IPS DF 6.9 (cell line): ENCODE results near the gene UBN1.

Source experiments
- DNase-seq: peaks from one replicate; pipeline ENCODE4 v3.0.0-alpha.2; 2013; ENCODE audit warnings: low read depth, low spot score
- H3K27ac ChIP-seq: one replicate; pipeline ENCODE4 v1.5.1; 2013; ENCODE audit warnings: low read length, control low read depth
- H3K27me3 ChIP-seq: 2 replicates; pipeline ENCODE4 v1.6.1; 2013; ENCODE audit warnings: mild to moderate bottlenecking, low read length; ENCODE audit not compliant: control insufficient read depth, insufficient read depth
- H3K36me3 ChIP-seq: 2 replicates; pipeline ENCODE4 v1.6.1; 2013; ENCODE audit warnings: low read length; ENCODE audit not compliant: control insufficient read depth, insufficient read depth
- H3K4me1 ChIP-seq: 2 replicates; pipeline ENCODE4 v1.6.1; 2013; ENCODE audit warnings: low read length; ENCODE audit not compliant: control insufficient read depth, insufficient read depth
- H3K4me3 ChIP-seq: 2 replicates; pipeline ENCODE4 v1.5.1; 2013; ENCODE audit warnings: mild to moderate bottlenecking, low read length
- H3K9me3 ChIP-seq: 2 replicates; pipeline ENCODE4 v1.6.1; 2013; ENCODE audit warnings: low read length, inconsistent platforms; ENCODE audit not compliant: control insufficient read depth, insufficient read depth
- WGBS: extraction: QIAGEN DNeasy Blood & Tissue Kit; methylation state at CpG from one replicate; pipeline ENCODE4 v1.1.7; 2013; ENCODE audit warnings: mixed read lengths, missing lambda C conversion rate; ENCODE audit not compliant: insufficient read length, insufficient coverage; 5-methylcytosine and 5-hydroxymethylcytosine counted together

Gene UBN1

GRCh38 chr16:4802659-4803287 is 44.5 kb upstream of the UBN1 start:
- DNase-seq = peak; percentile 81
- peak overlapping the region; percentile 93 for H3K4me3 ChIP-seq
- H3K4me1 ChIP-seq = peaks cover 2% of the 10 kb centered on the region; the same call in 1 of the 2 replicates
- H3K27ac ChIP-seq = no peak overlapping the region
- no peaks in the 10 kb centered on the region for H3K9me3 ChIP-seq
- no CpG with 5 or more reads among the region's 59 CpGs for WGBS
- no peaks in the 10 kb centered on the region for H3K27me3 ChIP-seq
- peaks cover 11% of the 10 kb centered on the region for H3K36me3 ChIP-seq

DNA sequence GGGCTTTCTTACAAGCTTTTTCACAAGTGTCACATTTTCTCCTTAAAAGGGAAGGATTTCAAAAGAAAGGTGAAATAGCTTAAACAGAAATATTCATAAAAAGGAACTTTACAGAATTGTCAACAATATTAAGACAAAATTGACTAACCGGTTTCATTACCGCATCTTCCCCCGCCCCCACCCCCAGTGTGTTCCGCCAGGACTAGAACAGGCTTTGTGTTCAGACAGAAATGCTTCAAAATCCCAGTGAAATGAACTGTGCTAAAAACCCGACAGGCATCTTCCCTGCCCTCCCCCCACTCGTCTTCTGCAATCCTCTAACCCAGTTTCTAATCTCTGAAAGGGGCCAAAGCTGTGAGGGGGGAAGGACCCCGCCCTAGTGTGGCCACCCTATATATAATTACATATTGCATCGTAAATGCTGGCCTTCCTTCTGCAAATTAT is 43.9 kb upstream of the UBN1 start:
- H3K4me3 ChIP-seq = no peak overlapping the region
- H3K36me3 ChIP-seq = peaks cover 11% of the 10 kb centered on the region
- no peak for DNase-seq
- H3K27ac ChIP-seq = no peak overlapping the region
- no CpG with 5 or more reads among the region's 8 CpGs for WGBS
- no peaks in the 10 kb centered on the region for H3K9me3 ChIP-seq
- peaks cover 2% of the 10 kb centered on the region; the same call in 1 of the 2 replicates for H3K4me1 ChIP-seq
- H3K27me3 ChIP-seq = no peaks in the 10 kb centered on the region

GRCh38 chr16:4803898-4804762 is 43.2 kb upstream of the UBN1 start:
- Histone ChIP-seq H3K27me3 (no peaks in the 10 kb centered on the region), H3K9me3 (no peaks in the 10 kb centered on the region), H3K4me1 (peaks cover 2% of the 10 kb centered on the region; the same call in 1 of the 2 replicates), H3K4me3 (no peak overlapping the region), H3K27ac (no peak overlapping the region), H3K36me3 (peaks cover 8% of the 10 kb centered on the region; the same call in 1 of the 2 replicates)
- WGBS = no CpG with 5 or more reads among the region's 26 CpGs
- no peak for DNase-seq

DNA sequence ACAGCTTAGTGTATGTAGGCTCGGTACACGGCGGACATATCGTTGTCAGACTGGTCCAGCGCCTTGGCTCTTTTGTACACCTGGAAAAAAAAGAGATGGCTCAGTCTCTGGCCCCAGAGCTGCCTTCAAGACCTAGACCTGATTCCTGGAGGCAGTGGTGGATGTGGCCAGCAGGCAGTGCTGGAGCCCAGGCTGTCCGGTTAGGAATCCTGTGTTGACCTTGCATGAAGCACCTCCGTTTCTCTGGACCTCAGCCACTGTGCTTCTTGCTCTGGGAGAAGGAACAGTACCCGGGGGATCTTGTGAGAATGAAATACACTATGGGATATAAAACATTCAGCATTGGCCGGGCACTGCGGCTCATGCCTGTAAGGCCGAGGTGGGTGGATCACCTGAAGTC is 42.0 kb upstream of the UBN1 start:
- Histone ChIP-seq H3K27me3 (no peaks in the 10 kb centered on the region), H3K9me3 (no peaks in the 10 kb centered on the region), H3K27ac (no peak overlapping the region), H3K4me3 (no peak overlapping the region), H3K4me1 (peaks cover 2% of the 10 kb centered on the region; the same call in 1 of the 2 replicates), H3K36me3 (peaks cover 3% of the 10 kb centered on the region; the same call in 1 of the 2 replicates)
- WGBS = no CpG with 5 or more reads among the region's 11 CpGs
- DNase-seq = no peak

- H3K27me3 ChIP-seq = no peaks in the 10 kb centered on the region
- H3K4me3 ChIP-seq = no peak overlapping the region
- H3K4me1 ChIP-seq = peaks cover under 1% of the 10 kb centered on the region; the same call in 1 of the 2 replicates
- WGBS = no CpG with 5 or more reads among the region's 6 CpGs
- H3K36me3 ChIP-seq = peaks cover 3% of the 10 kb centered on the region; the same call in 1 of the 2 replicates
- H3K9me3 ChIP-seq = no peaks in the 10 kb centered on the region
- no peak for DNase-seq
- H3K27ac ChIP-seq = no peak overlapping the region
Measured at GRCh38 chr16:4806280-4806679, 41.0 kb upstream of the UBN1 start.

DNA sequence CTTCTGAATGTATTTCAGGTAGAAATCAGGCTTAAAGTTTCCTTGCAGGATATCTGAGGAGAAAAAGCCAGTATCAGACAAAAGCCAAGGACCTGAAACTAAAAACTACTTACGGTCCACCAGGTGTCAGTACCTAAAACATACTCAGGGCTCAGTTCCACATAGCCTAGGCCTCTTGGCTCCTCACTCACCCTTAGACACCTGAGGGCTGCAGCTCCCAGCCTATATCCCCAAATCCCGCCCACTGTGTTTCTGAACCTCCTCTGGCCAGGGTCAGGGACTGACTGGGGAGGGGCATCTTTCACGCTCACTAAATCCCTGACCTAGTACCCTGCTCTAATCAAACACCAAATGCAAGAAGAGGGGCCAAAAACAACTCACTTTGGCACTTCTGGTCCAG is 36.0 kb upstream of the UBN1 start:
- DNase-seq = no peak
- WGBS = no CpG with 5 or more reads among the region's 3 CpGs
- peaks cover 18% of the 10 kb centered on the region; the same call in 1 of the 2 replicates for H3K36me3 ChIP-seq

DNA sequence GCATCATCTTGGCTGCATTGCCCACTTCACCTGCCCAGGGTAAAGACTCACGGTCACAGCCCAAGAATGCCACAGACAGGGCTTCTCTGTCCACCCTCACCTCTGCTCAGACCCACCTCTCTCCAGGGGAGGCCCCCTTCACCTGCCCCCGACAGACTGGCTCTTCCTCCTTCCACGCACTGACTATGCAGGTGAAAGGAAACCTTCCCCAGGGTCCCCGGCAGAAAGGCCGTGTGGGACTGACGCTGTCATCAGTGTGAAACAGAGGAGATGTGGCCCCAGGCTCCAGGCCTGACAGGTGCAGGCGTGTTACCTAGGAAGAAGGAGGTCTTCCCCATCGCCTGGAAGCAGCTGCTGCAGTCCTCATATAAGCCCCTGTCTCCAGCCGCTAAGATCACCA is 35.5 kb upstream of the UBN1 start:
- no peak for DNase-seq
- no peaks in the 10 kb centered on the region for H3K4me1 ChIP-seq
- H3K4me3 ChIP-seq = no peak overlapping the region
- H3K36me3 ChIP-seq = peaks cover 18% of the 10 kb centered on the region; the same call in 1 of the 2 replicates
- no CpG with 5 or more reads among the region's 9 CpGs for WGBS
- no peak overlapping the region for H3K27ac ChIP-seq
- H3K9me3 ChIP-seq = no peaks in the 10 kb centered on the region
- no peaks in the 10 kb centered on the region for H3K27me3 ChIP-seq

More for the DNA sequence above, 36.0 kb upstream of the UBN1 start:
- no peaks in the 10 kb centered on the region for H3K27me3 ChIP-seq
- no peaks in the 10 kb centered on the region for H3K9me3 ChIP-seq
- H3K27ac ChIP-seq = no peak overlapping the region
- no peak overlapping the region for H3K4me3 ChIP-seq
- H3K4me1 ChIP-seq = no peaks in the 10 kb centered on the region

GRCh38 chr16:4813251-4814003 is 33.9 kb upstream of the UBN1 start:
- no peak overlapping the region for H3K4me3 ChIP-seq
- WGBS = no CpG with 5 or more reads among the region's 16 CpGs
- no peaks in the 10 kb centered on the region for H3K27me3 ChIP-seq
- H3K36me3 ChIP-seq = peaks cover 22% of the 10 kb centered on the region; the same call in 1 of the 2 replicates
- no peak overlapping the region for H3K27ac ChIP-seq
- H3K4me1 ChIP-seq = no peaks in the 10 kb centered on the region
- DNase-seq = no peak
- H3K9me3 ChIP-seq = no peaks in the 10 kb centered on the region

DNA sequence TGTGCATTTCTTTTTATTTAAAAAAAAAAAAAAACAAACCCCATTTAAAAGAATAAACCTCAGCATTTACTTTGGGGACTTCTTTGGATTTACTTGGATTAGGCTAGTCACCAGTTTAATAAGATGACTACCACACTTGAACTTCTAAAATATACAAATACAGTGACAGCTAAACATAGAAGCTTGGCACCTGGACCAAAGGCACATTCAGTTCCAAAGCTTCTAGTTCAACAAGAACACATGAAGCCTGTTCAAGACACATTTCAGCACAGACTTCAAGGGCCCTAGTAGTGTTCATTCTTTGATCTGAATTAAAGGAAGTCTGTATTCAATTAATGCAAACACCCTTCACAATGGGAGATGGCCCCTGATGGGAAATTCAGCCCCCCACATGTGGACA is 33.2 kb upstream of the UBN1 start:
- peaks cover 22% of the 10 kb centered on the region; the same call in 1 of the 2 replicates for H3K36me3 ChIP-seq
- no peak overlapping the region for H3K4me3 ChIP-seq
- H3K9me3 ChIP-seq = no peaks in the 10 kb centered on the region
- H3K27me3 ChIP-seq = no peaks in the 10 kb centered on the region
- H3K27ac ChIP-seq = no peak overlapping the region
- no peaks in the 10 kb centered on the region for H3K4me1 ChIP-seq
- DNase-seq = no peak

GRCh38 chr16:4814542-4815173 is 32.6 kb upstream of the UBN1 start:
- Histone ChIP-seq H3K27ac (no peak overlapping the region), H3K4me3 (no peak overlapping the region), H3K27me3 (no peaks in the 10 kb centered on the region), H3K36me3 (peaks cover 25% of the 10 kb centered on the region; the same call in 1 of the 2 replicates), H3K9me3 (no peaks in the 10 kb centered on the region), H3K4me1 (no peaks in the 10 kb centered on the region)
- DNase-seq = no peak
- no CpG with 5 or more reads among the region's 16 CpGs for WGBS
